SK-N-MC (cell line): Measurements from ENCODE around the gene STK32B.

Experiments used
- EZH2 ChIP-seq: fragments of 200-600 bp; sonication (generic); IDR thresholded peaks from one replicate; pipeline ENCODE4 v1.6.1; 2017; ENCODE audit warnings: antibody characterized with exemption
- FOXP2 ChIP-seq: optimal IDR thresholded peaks from 2 replicates; pipeline ENCODE3; 2011; ENCODE audit warnings: mild to moderate bottlenecking, moderate library complexity; ENCODE audit not compliant: insufficient read depth; ENCODE audit errors: extremely low read length, control extremely low read depth
- POLR2AphosphoS5 ChIP-seq: IDR thresholded peaks from 2 replicates; pipeline ENCODE4 v1.6.1; 2012; ENCODE audit warnings: mild to moderate bottlenecking, low read depth, low read length, borderline replicate concordance

GRCh38 chr4:5544762-5545161 lies 493.5 kb downstream of the STK32B start:
- no peak for TF ChIP-seq POLR2AphosphoS5
- TF ChIP-seq EZH2, result no peak
- TF ChIP-seq FOXP2, result no peak
